Panc1 (cell line): Measurements from ENCODE around the gene ENTPD7. TPM values are rescaled to one million over a fixed set of nuclear protein-coding genes. Genes with fewer than 3 reads are reported as not detected.

ENCODE experiments used
- ATAC-seq: fragments of 200-7000 bp; cut with Tn5 transposase; 2 replicates; pipeline ENCODE4 v1.9.1; 2020; ENCODE audit warnings: mild to moderate bottlenecking, moderate library complexity
- BruUV-seq: library from RNA; stranded (reverse); fragments of 400-500 nt; replicated peaks from 2 replicates; lab custom pipeline; 2021; lab: Mats Ljungman, UMichigan
- CTCF ChIA-PET: fragments of 300-600 bp; sonication (Branson Sonifier 250); formaldehyde crosslinking; loops from one replicate; lab custom pipeline; 2022; ENCODE audit warnings: antibody characterized with exemption; lab: Charles Lee
- POLR2A ChIA-PET: fragments of 300-600 bp; sonication (Branson Sonifier 250); formaldehyde crosslinking; loops from one replicate; lab custom pipeline; 2022; ENCODE audit warnings: antibody characterized with exemption; lab: Charles Lee
- DNase-seq: peaks from one replicate; pipeline ENCODE4 v3.0.0-alpha.2; 2010; ENCODE audit warnings: low read depth, low spot score
- H3K27ac ChIP-seq: 2 replicates; pipeline ENCODE4 v1.5.1; 2011; ENCODE audit warnings: mild to moderate bottlenecking, low read length, inconsistent platforms
- H3K27me3 ChIP-seq: fragments of 200-500 bp; sonication (Bioruptor generic); 2 replicates; pipeline ENCODE4 v1.6.0; 2014; ENCODE audit warnings: low read length, inconsistent platforms; ENCODE audit not compliant: control insufficient read depth, insufficient read depth
- H3K36me3 ChIP-seq: fragments of 200-500 bp; sonication (Bioruptor generic); 2 replicates; pipeline ENCODE4 v1.5.1; 2014; ENCODE audit warnings: inconsistent platforms, mild to moderate bottlenecking, low read length, moderate library complexity; ENCODE audit not compliant: control insufficient read depth, insufficient read depth
- H3K4me1 ChIP-seq: 2 replicates; pipeline ENCODE4 v1.5.1; 2011; ENCODE audit warnings: inconsistent platforms, mild to moderate bottlenecking, low read length, moderate library complexity; ENCODE audit not compliant: control insufficient read depth, insufficient read depth
- H3K4me3 ChIP-seq, 2 experiments: 2 replicates each; pipeline ENCODE4 v1.5.1; 2011 to 2012; ENCODE audit warnings: low read depth in 2 of 2, low read length in 2 of 2, mild to moderate bottlenecking in 2 of 2, inconsistent platforms in 1 of 2, moderate library complexity in 1 of 2
- H3K9me3 ChIP-seq: fragments of 200-500 bp; sonication (Bioruptor generic); 2 replicates; pipeline ENCODE4 v1.5.1; 2014; ENCODE audit warnings: low read depth, mild to moderate bottlenecking, inconsistent platforms, low read length, moderate library complexity; ENCODE audit not compliant: control insufficient read depth, insufficient read depth
- POLR2AphosphoS5 ChIP-seq: IDR thresholded peaks from 2 replicates; pipeline ENCODE4 v1.6.1; 2012; ENCODE audit warnings: mild to moderate bottlenecking, low read depth, low read length, moderate library complexity
- REST ChIP-seq, 2 experiments: IDR thresholded peaks; 2 replicates each; pipeline ENCODE4 v1.6.1; 2011 to 2012; ENCODE audit warnings: low read depth in 2 of 2, control low read depth in 1 of 2, low read length in 1 of 2, mild to moderate bottlenecking in 1 of 2, moderate library complexity in 1 of 2; ENCODE audit not compliant: insufficient read depth in 1 of 2
- SIN3A ChIP-seq: IDR thresholded peaks from 2 replicates; pipeline ENCODE4 v1.6.1; 2012; ENCODE audit warnings: low read depth, mild to moderate bottlenecking, low read length, moderate library complexity, borderline replicate concordance; ENCODE audit not compliant: insufficient read depth
- TCF7L2 ChIP-seq: IDR thresholded peaks from 2 replicates; pipeline ENCODE4 v1.6.1; 2011; ENCODE audit warnings: mild to moderate bottlenecking, low read depth, low read length, inconsistent platforms
- in situ Hi-C: cut with HindIII; loops from 2 replicates; pipeline ENCODE4 v1.10.0; 2016; ENCODE audit warnings: low sequenced_read_pairs, low pct_unique_long_range_greater_than_20kb
- intact Hi-C: fragments of 100-400 bp; cut with micrococcal nuclease; formaldehyde crosslinking; loops from one replicate; pipeline ENCODE4 v1.10.0; 2022; ENCODE audit not compliant: unreplicated experiment
- total RNA-seq: library from RNA; stranded (reverse); gene quantifications from one replicate; pipeline ENCODE4 v1.2.1, GENCODE V29; 2021; ENCODE audit not compliant: unreplicated experiment
- TF ChIP-seq, protein P1 (sequence below): fragments of 450-650 bp; IDR thresholded peaks from 2 replicates; pipeline ENCODE4 v1.5.1; 2017; ENCODE audit warnings: mild to moderate bottlenecking

ENTPD7 gene
- total RNA-seq, 1 experiment from 2014 or later, result 15.9 TPM

DNA sequence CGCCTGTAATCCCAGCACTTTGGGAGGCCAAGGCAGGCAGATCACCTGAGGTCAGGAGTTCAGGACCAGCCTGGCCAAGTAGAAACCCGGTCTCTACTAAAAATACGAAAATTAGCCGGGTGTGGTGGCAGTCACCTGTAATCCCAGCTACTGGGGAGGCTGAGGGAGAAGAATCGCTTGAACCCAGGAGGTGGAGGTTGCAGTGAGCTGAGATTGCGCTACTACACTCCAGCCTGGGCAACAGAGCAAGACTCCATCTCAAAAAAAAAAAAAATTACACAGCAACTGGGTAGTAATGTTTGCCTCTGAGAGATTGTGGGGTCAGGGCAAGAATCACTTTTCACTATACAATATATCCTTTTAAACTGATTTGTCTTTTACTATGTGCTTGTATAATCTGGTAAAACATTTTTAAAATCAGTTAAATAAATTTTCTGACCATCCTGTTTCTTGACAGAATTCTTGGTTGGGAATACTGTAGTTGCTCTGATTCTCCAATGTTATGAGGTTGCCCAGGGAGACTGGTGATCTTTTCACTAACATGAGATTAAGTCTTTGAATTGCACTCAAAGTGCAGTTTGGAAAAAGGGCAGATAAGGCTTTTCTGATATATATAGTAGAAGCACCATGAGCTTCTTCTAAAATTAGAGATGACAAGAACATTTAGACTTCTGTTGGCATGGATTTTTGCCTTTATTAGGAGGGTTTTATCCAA, 1.5 kb downstream of the ENTPD7 start:
- CTCF ChIA-PET, result interaction anchor here (0.6 to 0.8 kb wide), 3 partner anchors 38 to 1397 kb away, joined by 3 to 7 read pairs (median 5); no protein-coding TSS in a partner anchor
- DNase-seq (no peak), ATAC-seq (no peak)
- POLR2A ChIA-PET, result interaction anchor here (0.6 to 0.7 kb wide), 2 partner anchors 21 to 335 kb away, joined by 5 to 7 read pairs; no protein-coding TSS in a partner anchor
- no peak overlapping the region for H3K27ac ChIP-seq
- intact Hi-C loops (no loop called here), in situ Hi-C loops (no loop called here)
- BruUV-seq, result no TSS peak
- peak overlapping the region in 1 of 2 experiments; percentile 81; a peak in 2 of 4 replicates for H3K4me3 ChIP-seq
- no peaks in the 10 kb centered on the region for H3K27me3 ChIP-seq
- peaks cover 16% of the 10 kb centered on the region for H3K4me1 ChIP-seq
- no peaks in the 10 kb centered on the region for H3K9me3 ChIP-seq
- TF ChIP-seq POLR2AphosphoS5, result no peak
- no peak for TF ChIP-seq SIN3A
- TF ChIP-seq, protein P1, sequence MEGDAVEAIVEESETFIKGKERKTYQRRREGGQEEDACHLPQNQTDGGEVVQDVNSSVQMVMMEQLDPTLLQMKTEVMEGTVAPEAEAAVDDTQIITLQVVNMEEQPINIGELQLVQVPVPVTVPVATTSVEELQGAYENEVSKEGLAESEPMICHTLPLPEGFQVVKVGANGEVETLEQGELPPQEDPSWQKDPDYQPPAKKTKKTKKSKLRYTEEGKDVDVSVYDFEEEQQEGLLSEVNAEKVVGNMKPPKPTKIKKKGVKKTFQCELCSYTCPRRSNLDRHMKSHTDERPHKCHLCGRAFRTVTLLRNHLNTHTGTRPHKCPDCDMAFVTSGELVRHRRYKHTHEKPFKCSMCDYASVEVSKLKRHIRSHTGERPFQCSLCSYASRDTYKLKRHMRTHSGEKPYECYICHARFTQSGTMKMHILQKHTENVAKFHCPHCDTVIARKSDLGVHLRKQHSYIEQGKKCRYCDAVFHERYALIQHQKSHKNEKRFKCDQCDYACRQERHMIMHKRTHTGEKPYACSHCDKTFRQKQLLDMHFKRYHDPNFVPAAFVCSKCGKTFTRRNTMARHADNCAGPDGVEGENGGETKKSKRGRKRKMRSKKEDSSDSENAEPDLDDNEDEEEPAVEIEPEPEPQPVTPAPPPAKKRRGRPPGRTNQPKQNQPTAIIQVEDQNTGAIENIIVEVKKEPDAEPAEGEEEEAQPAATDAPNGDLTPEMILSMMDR, result no peak
- no peak for TF ChIP-seq TCF7L2
- no peak for TF ChIP-seq REST (IDR thresholded peaks at IDR 0.05; ENCODE audit: insufficient read depth in 1 of 2, low read depth in 2 of 2, low read length in 1 of 2)
- H3K36me3 ChIP-seq, result peaks cover 10% of the 10 kb centered on the region; the same call in 1 of the 2 replicates

DNA sequence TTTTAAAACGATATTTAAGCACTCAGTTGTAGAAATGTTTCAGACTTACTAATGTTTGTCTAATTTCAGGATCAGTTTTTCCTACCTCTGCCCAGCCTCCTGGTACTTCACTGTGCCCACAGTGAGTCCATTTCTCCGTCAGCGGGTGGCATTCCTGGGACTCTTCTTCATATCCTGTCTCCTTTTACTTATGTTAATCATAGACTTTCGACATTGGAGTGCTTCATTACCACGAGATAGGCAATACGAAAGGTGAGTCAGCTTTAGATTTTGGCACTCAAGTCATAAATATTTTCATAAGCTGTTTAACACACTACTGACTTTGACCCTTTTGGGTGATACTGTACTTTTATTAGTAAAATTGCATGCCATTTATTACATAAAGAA, 2.1 kb downstream of the ENTPD7 start:
- Histone ChIP-seq H3K4me1 (peaks cover 16% of the 10 kb centered on the region), H3K9me3 (no peaks in the 10 kb centered on the region), H3K36me3 (peaks cover 10% of the 10 kb centered on the region; the same call in 1 of the 2 replicates), H3K4me3 (no peak overlapping the region), H3K27me3 (no peaks in the 10 kb centered on the region), H3K27ac (no peak overlapping the region)
- POLR2A ChIA-PET, result no interaction called here
- ATAC-seq (no peak), DNase-seq (peak; percentile 94)
- in situ Hi-C loops (no loop called here), intact Hi-C loops (no loop called here)
- BruUV-seq, result no TSS peak
- TF ChIP-seq, protein P1, result no peak
- no peak for TF ChIP-seq SIN3A
- TF ChIP-seq REST (IDR thresholded peaks at IDR 0.05; ENCODE audit: insufficient read depth in 1 of 2, low read depth in 2 of 2, low read length in 1 of 2), result no peak
- CTCF ChIA-PET, result no interaction called here
